Measurements from ENCODE around the gene SUGP2.

DNA sequence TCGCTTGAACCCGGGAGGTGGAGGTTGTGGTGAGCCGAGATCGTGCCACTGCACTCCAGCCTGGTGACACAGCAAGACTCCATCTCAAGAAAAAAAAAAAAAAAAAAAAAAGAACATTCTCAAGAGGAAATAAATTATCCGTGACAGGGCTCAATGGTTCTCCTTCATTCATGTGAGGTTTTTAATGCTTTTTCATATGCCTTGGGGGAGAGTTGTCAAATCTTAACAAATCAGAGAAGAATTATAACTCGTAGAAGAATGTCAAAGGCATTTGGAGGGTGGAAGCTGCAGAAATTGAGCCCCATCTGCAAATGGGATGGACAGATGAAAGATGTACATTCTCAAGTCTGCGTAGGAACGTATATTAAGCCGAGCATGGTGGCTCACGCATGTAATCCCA, 57.4 kb downstream of the SUGP2 start:
- TF ChIP-seq FOXM1 (IDR thresholded peaks at IDR 0.05; ENCODE audit: borderline replicate concordance) (no peak), TARDBP (IDR thresholded peaks at IDR 0.05) (no peak), L3MBTL2 (conservative IDR thresholded peaks at IDR 0.05) (no peak), HDGF (IDR thresholded peaks at IDR 0.05; ENCODE audit: borderline replicate concordance) (no peak), SP1 (IDR thresholded peaks at IDR 0.05) (no peak), ELF4 (IDR thresholded peaks at IDR 0.05) (no peak), ARNT (IDR thresholded peaks at IDR 0.05) (no peak)
